Pancreas (tissue), 10 donors: ENCODE data around the gene DLX2. TPM values are rescaled to one million over a fixed set of nuclear protein-coding genes. Genes with fewer than 3 reads are reported as not detected.
"Not testable (repeated sequence)": the region's sequence is repeated elsewhere in the genome, so short reads cannot be mapped to it uniquely, and the experiment has no call there.

Experiments
- ATAC-seq, 4 donors: fragments of 200-7000 bp; cut with Tn5 transposase; one replicate each; pipeline versions ENCODE4 v1.8.0 to v1.9.1; 2020; ENCODE audit warnings: mild to moderate bottlenecking in 4 of 4, moderate library complexity in 4 of 4
- DNase-seq, 6 donors: peaks; one replicate each; pipeline ENCODE4 v3.0.0-alpha.2; 2020
- FAIRE-seq: peaks from 2 replicates; lab custom pipeline; 2012; peaks lifted over from hg19 to GRCh38; lab: Jason Lieb, UNC
- H3K27ac ChIP-seq, 4 donors: fragments of 200-600 bp; sonication (generic); 1 replicate in 3 of 4; 2 replicates in 1 of 4; pipeline versions ENCODE4 v1.5.0 to v1.8.0; 2020
- H3K27me3 ChIP-seq, 4 donors: fragments of 200-600 bp; one replicate each; pipeline ENCODE4 v1.8.0; 2021
- H3K36me3 ChIP-seq, 3 donors: fragments of 200-600 bp; sonication (generic) in 1 of 3; one replicate each; pipeline versions ENCODE4 v1.5.0 to v1.8.0; 2020 to 2021
- H3K4me1 ChIP-seq, 3 donors: fragments of 200-600 bp; one replicate each; pipeline ENCODE4 v1.8.0; 2021
- H3K4me3 ChIP-seq, 4 donors: fragments of 200-600 bp; sonication (generic) in 2 of 4; one replicate each; pipeline versions ENCODE4 v1.5.0 to v1.8.0; 2020 to 2021
- H3K9me3 ChIP-seq, 4 donors: fragments of 200-600 bp; one replicate each; pipeline ENCODE4 v1.8.0; 2021
- CTCF ChIP-seq, 4 donors: fragments of 200-600 bp; sonication (generic) in 3 of 4; IDR thresholded peaks; one replicate each; pipeline versions ENCODE4 v1.5.0 to v1.8.0; 2021; ENCODE audit warnings: antibody characterized with exemption in 4 of 4
- WGBS, 2 donors: extraction: QIAGEN DNeasy Blood & Tissue Kit; methylation state at CpG; one replicate each; pipeline ENCODE4 v1.1.7; 2013; 5-methylcytosine and 5-hydroxymethylcytosine counted together
- intact Hi-C, 3 donors: fragments of 100-400 bp; cut with DNase I; formaldehyde crosslinking; loops; one replicate each; pipeline versions ENCODE4 v1.11.1 to v1.14.2; 2022
- polyA plus RNA-seq, 2 donors: library from polyadenylated mRNA; stranded (reverse); fragments of 200-250 nt; gene quantifications; one replicate each; pipeline ENCODE4 v1.2.3, GENCODE V29; 2013
- total RNA-seq, 6 donors: library from RNA; stranded (reverse); fragmentation: NEBNext Ultra II Directional in 4 of 6; extraction: Animal tissue kit (Norgen Biotek cat#: 25700) in 4 of 6; gene quantifications; one replicate each; pipeline versions ENCODE4 v1.2.1 to v1.2.4, GENCODE V29; 2021 to 2023
- donor health status: healthy with polysubstance abuse.
- donor health status: DM: no; HTN: no; CAD: no; lungs with moderate emphysema.
- donor health status: DM: no; HTN: no; CAD: no.
- donor health status: control.
- donor health status: control.
- donor health status: Bipolar disorder and iron deficiency.
- donor health status: DM: yes; HTN: yes; CAD: no.
- donor health status: DM: no; HTN: no; CAD: no.
- donor health status: DM: no; HTN: no; CAD: no.
- donor health status: DM: yes; HTN: yes; CAD: no.

Gene DLX2
- total and polyA plus RNA-seq, 8 donors = not detected

- no peaks in the 10 kb centered on the region for H3K9me3 ChIP-seq
- 74 to 94% methylated on average over 3 of the region's 3 CpGs for WGBS, 2 donors
- FAIRE-seq = no peak
- H3K4me3 ChIP-seq = no peak overlapping the region
- no peak for DNase-seq
- no peak for ATAC-seq
- H3K4me1 ChIP-seq = no peaks in the 10 kb centered on the region
- TF ChIP-seq CTCF (IDR thresholded peaks at IDR 0.05) = no peak
- intact Hi-C loops = no loop called here
- no peaks in the 10 kb centered on the region for H3K36me3 ChIP-seq
- no peak overlapping the region for H3K27ac ChIP-seq
- peaks cover 0 to 3% (median 0%) of the 10 kb centered on the region in 4 donors for H3K27me3 ChIP-seq
Measured at GRCh38 chr2:172114579-172114978, 11.9 kb upstream of the DLX2 start.

GRCh38 chr2:172114176-172114575 is 11.5 kb upstream of the DLX2 start:
- H3K4me1 ChIP-seq, H3K9me3 ChIP-seq, H3K27me3 ChIP-seq, intact Hi-C loops, FAIRE-seq, H3K4me3 ChIP-seq, DNase-seq, ATAC-seq, H3K27ac ChIP-seq, H3K36me3 ChIP-seq: not testable (repeated sequence)
- 63 to 81% methylated on average over 6 of the region's 6 CpGs for WGBS, 2 donors

- ATAC-seq (peak in 1 of 4 donors; percentile 23), FAIRE-seq (no peak), DNase-seq (no peak)
- TF ChIP-seq CTCF (IDR thresholded peaks at IDR 0.05) = no peak
- intact Hi-C loops = no loop called here
- H3K4me3 ChIP-seq = no peak overlapping the region
- peaks cover 0 to 3% (median 0%) of the 10 kb centered on the region in 4 donors for H3K27me3 ChIP-seq
- no peaks in the 10 kb centered on the region for H3K4me1 ChIP-seq
- no peaks in the 10 kb centered on the region for H3K9me3 ChIP-seq
- no peaks in the 10 kb centered on the region for H3K36me3 ChIP-seq
- H3K27ac ChIP-seq = no peak overlapping the region
- 36 to 39% methylated on average over 2 of the region's 2 CpGs for WGBS, 2 donors
Measured at GRCh38 chr2:172113617-172114016, 10.9 kb upstream of the DLX2 start.

- no peak for FAIRE-seq
- no peaks in the 10 kb centered on the region for H3K36me3 ChIP-seq
- intact Hi-C loops = loop anchor here in 2 of 3 donors (5.0 to 10.0 kb wide), 2 partner anchors 295 to 298 kb away; no protein-coding TSS in a partner anchor
- peaks cover 0 to 7% (median 0%) of the 10 kb centered on the region in 3 donors for H3K4me1 ChIP-seq
- H3K4me3 ChIP-seq = no peak overlapping the region
- 47 to 52% methylated on average over 31 of the region's 31 CpGs for WGBS, 2 donors
- H3K27ac ChIP-seq = no peak overlapping the region
- peaks cover 0 to 33% (median 9%) of the 10 kb centered on the region in 4 donors for H3K27me3 ChIP-seq
- no peak for TF ChIP-seq CTCF (IDR thresholded peaks at IDR 0.05)
- H3K9me3 ChIP-seq = no peaks in the 10 kb centered on the region
- ATAC-seq = no peak
- DNase-seq = peak in 1 of 6 donors; percentile 50
Measured at GRCh38 chr2:172109988-172110811, 7.5 kb upstream of the DLX2 start.

GRCh38 chr2:172109256-172109987 is 6.7 kb upstream of the DLX2 start:
- no peak for TF ChIP-seq CTCF (IDR thresholded peaks at IDR 0.05)

More at GRCh38 chr2:172109256-172109987, 6.7 kb upstream of the DLX2 start:
- Histone ChIP-seq H3K36me3 (no peaks in the 10 kb centered on the region), H3K4me1 (peaks cover 0 to 7% (median 0%) of the 10 kb centered on the region in 3 donors), H3K27me3 (peaks cover 0 to 40% (median 12%) of the 10 kb centered on the region in 4 donors), H3K27ac (no peak overlapping the region), H3K9me3 (no peaks in the 10 kb centered on the region), H3K4me3 (no peak overlapping the region)
- ATAC-seq = no peak
- FAIRE-seq = no peak
- 29 to 32% methylated on average over 29 of the region's 29 CpGs for WGBS, 2 donors
- no peak for DNase-seq
- intact Hi-C loops = loop anchor here in 2 of 3 donors (5.0 to 10.0 kb wide), 2 partner anchors 295 to 297 kb away; no protein-coding TSS in a partner anchor
